DMS 273 treated with DMSO at 0.1 percent for 48 hours (cell line): Measurements from ENCODE around the gene CDK9.

Experiments used
- DNase-seq: peaks from one replicate; lab custom pipeline; 2025; lab: John Stamatoyannopoulos, UW

Gene CDK9

DNA sequence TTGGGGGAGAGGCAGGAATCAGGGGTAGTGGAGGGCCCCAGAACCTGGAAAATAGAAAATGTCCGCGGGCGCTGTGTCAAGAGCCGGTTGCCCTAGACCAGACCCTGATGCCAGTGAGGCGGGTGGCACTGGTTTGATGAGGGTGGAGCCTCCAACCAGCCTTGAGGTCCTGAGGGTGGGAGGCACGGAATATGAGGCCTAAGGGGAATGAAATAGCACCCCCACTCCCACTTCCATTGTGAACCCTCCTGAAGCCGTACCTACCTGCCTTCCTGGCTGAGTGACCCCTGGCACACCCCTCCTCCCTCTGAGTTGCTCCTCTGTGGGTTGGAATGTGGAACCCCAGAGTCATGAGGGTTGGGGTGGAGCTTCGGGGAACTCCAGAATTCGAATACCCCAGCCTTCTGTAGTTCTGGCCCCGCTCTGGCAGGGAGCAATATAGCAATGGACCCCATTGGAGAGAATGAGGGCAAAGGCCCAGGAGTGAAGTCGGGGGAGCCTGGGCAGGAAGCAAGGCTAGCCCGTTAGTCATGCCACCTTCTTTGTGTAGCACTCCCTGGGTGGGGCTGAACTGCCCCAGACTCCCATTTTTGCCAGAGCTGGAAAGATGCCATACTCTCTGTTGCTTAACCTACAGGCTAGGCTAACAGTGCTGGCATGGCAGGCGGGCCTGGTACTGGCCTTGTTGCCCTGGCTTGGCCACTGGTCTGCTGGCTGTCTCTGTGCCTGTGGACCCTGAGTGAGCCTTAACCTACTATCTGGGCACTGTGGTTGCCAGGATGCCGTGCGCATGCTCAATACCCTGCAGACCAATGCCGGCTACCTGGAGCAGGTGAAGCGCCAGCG, 17.9 kb downstream of the CDK9 start:
- DNase-seq: no peak

GRCh38 chr9:127805620-127806019, 19.8 kb downstream of the CDK9 start:
- DNase-seq: no peak

GRCh38 chr9:127806871-127807270, 21.0 kb downstream of the CDK9 start:
- no peak for DNase-seq

DNA sequence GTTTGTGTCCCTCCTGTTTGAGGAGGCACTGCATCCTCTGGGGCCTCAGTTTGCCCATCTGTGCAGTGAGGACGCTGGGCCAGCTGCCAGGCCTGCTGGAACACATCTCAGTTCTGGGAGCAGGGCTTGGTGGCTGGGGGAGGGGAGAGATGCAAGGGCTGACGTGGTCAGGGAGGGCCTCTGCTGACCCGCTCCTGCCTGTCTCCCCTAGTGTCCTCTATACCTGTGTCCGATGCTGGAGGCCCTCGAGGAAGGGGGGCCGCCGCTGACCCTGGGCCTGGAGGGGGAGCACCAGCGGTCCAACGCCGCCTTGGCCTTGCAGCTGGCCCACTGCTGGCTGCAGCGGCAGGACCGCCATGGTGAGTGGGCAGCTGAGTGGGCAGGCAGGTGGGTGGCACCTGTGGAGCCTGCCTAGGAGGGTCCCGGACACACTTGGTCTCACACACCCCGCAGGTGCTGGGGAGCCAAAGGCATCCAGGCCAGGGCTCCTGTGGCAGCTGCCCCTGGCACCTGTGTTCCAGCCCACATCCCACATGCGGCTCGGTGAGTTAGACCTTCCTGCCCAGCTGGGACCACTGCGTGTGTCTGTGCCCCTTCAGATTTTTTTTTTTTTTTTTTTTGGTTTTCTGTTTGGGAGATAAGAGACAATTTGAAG, 22.6 kb downstream of the CDK9 start:
- no peak for DNase-seq

DNA sequence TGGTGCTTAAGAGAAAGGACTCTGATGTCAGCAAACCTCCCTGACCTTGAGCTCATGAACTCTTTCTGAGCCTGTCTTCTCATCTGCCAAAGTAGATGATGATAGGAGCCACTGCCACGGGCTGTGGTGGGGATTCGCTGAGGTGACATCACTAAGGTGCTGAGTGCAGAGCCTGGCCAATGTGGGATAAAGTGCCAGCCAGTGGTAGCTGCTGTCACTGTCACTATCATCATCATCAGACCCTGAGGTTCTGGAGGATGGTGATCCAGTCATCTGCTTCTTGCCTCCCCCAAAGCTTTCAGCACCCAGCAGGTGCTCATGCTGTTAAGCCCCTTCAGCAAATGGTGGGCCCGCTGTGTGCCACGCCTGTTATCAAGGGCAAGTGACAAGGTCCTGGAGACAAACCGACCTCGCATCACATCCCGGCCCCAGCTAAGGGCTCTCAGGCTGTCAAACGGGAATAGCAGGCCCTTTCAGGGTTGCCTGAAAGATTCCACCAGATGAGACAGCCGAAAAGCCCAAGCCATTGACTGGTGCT, 23.2 kb downstream of the CDK9 start:
- DNase-seq: no peak

DNA sequence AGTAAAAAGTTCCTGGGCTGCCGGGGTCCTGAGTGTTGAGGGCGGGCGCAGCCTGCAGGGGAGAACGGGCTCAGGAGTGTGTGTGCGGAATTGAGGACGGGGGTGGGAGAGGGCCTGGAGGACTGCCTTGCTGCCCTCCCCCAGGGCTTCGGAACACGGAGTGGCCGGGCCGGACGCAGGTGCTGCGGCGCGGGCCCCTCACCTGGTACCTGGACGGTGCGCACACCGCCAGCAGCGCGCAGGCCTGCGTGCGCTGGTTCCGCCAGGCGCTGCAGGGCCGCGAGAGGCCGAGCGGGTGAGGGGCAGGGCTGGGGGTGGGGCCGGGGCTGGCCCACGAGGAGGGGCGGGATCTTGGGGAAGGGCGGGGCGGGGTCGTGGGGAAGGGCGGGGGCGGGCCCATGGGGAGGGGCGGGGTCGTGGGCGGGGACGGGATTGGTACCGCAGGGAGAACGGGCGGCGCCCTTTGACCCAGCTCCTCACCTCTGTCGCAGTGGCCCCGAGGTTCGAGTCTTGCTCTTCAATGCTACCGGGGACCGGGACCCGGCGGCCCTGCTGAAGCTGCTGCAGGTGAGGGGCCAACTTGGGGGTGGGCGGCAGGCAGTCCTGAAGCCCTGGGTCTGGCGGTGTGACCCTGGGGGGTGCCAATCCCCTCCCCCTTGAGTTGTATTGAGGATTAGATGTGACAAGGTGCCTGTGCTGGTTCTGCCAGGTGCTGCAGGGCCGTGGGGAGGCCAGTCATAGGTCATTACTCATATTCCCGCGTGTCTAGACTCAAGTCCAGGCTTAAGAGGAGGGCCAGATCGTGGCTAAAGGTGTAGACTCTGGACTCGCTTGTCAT, 23.9 kb downstream of the CDK9 start:
- DNase-seq: no peak

DNA sequence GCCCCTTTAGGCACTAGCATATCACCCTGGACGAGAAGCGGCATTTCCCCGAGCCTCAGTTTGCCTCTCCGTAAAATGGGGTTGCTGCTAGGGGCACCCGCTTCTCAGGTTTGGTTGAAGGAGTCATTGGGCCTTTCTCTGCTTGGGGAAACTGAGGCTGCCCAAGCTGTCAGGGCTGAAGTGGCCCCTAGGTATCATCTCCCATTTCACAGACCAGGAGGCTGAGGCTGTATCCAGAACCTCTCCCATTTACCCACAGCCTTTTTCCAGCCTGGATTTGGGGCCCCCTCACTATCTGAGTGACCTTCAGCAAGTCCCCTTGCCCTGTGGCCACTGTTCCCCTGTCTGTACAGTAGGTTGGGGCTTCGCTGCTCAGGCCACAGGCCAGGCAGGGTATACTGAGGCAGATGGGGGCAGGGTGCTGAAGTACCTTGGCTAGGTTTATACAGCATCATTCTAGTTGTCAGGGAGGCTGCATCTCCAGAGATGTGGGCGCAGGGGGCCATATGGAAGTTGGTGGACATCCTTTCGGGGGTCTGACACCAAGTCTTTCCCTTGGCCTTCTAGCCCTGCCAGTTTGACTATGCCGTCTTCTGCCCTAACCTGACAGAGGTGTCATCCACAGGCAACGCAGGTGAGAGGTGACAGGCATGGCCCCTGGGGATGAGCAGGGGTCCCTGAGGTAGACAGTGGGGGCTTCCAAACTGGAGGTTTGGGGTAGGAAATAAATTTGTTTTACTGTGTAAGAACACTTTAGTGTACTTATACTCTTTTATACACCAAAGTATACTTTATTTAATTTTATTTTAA, 24.7 kb downstream of the CDK9 start:
- no peak for DNase-seq

DNA sequence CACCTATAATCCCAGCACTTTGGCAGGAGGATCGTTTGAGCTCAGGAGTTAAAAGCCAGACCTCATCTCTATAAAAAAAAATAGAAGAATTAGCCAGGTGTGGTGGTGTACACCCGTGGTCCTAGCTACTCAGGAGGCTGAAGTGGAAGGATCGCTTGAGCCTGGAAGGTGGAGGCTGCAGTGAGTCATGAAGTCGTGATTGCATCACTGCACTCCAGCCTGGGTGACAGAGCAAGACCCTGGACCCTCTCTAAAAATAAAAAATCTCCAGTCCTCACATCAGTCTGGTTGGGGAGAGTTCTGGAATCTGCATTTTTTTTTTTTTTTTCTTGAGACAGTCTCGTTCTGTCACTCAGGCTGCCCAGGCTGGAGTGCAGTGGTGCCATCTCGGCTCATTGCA, 26.2 kb downstream of the CDK9 start:
- DNase-seq: no peak

GRCh38 chr9:127812936-127813675, 27.3 kb downstream of the CDK9 start:
- DNase-seq: no peak

DNA sequence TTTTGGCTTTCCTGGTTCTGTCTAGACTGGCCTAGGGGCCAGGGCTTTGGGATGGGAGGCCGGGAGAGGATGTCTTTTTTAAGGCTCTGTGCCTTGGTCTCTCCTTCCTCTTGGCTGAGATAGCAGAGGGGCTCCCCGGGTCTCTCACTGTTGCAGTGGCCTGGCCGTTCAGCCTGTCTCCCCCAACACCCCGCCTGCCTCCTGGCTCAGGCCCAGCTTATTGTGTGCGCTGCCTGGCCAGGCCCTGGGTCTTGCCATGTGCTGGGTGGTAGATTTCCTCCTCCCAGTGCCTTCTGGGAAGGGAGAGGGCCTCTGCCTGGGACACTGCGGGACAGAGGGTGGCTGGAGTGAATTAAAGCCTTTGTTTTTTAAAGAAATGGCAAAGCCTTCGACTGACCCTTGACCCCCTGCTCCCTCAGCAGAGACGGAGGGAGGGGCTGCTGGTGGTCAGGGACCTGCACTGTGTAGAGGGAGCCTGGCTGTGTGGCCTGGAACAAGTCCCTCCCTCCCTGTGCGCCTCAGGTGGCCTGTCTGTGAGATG, 27.9 kb downstream of the CDK9 start:
- no peak for DNase-seq

DNA sequence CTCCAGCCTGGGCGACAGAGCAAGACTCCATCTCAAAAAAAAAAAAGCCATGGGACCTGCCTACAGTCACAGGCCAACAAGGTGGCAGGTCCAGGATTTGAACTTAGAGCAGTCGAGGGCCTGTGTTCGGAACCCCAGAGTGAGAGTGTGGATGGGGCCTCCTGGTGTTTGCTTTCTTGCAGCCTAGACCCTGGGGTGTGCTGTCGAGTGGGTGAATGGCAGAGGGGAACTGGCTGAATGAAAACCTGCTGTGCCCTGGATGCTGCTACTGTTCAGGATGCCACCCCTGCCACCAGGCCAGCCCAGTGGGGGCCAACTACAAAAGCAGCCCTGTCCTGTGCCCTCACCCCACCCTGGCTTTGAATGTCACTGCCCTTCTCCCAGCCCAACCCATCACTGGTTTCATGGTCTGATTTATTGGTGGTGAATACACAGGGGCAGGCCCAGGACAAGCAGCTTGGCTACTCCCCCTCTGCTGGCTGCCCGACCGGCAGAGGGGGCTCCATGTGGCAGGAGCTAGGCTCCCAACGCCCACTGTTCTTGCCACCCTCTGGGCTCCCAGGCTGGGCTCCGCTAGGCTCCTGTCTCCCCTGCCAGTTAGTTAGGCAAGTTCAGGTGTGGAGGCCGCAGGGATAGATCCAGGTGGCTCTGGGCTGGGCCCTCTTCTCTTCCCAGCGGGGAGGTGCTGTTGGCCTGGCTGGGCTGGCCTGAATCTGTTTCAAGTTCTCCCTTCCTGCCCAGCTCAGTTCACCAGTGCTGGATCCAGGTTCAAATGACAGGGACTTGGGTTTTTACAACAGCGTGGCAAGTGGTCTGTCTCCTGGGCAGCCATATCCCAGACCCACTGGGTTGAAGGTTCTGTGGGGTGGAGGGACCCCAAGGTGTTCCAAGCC, 29.0 kb downstream of the CDK9 start:
- no peak for DNase-seq

- DNase-seq: no peak
These were observed 29.9 kb downstream of the CDK9 start for GRCh38 chr9:127815512-127816361.

DNA sequence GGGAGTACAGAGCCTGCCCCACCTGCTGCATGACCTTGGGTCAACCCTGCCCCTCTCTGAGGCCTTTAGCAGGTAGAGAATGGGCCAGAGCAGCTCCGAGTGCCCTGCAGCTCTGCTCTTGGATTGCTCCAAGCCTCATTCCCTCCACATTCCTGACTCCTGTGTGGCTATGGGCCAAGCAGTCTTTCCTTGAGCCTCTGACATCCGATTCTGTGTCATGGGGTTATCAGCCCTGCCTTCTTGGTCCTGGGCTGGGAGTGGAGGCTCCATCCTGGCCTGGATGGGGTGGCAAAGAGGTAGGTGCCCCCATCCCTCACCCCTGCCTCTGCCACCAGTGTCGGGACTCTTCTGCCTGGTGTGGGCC, 30.5 kb downstream of the CDK9 start:
- DNase-seq: no peak

DNA sequence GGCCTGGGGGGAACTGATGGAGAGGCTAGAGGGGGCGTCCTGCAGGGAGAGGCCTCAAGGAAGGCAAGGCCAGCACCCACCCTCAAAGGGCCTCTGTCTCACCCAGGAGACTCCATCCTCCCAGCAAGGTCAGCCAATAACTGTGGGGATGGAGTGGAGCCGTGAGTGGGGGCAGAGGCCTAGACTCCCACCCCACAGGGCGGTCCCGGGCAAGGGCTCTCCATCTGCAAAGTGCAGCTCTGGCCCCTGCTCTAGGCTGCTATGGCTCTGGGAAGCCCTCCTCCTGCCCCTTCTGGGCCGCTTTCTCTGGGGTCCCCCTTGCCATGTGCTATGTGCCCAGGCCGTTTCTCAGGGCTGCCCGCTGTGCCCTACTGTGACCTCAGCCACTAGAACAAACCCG, 30.9 kb downstream of the CDK9 start:
- DNase-seq: no peak

- peak; percentile 30 for DNase-seq
These were observed 32.1 kb downstream of the CDK9 start for GRCh38 chr9:127817881-127818434.

DNA sequence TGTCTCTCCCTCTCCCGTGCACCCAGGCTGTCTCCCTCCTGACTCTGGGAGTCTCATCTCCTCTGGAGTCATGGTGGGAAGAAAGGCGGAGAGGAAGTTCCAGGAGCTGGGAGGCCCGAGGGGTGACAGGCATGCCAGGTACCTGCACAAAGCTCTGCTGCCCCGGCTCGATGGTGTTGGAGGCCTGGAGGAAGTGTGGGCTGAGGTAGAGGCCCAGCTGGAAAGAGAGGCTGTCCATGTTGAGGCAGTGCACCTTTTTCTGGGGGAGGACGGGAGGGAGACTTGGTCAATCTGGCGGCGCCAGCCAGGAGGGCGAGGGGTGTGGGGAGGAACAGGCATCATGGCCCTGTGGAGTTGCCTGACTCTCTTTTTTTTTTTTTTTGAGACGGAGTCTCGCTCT, 32.7 kb downstream of the CDK9 start:
- DNase-seq: no peak

- no peak for DNase-seq
These were observed 36.3 kb downstream of the CDK9 start for GRCh38 chr9:127822108-127822507.

- no peak for DNase-seq
These were observed 39.7 kb downstream of the CDK9 start for GRCh38 chr9:127825319-127826051.
